IMR-90 (cell line): ENCODE data around the gene KRT6B. TPM values are rescaled to one million over a fixed set of nuclear protein-coding genes. Genes with fewer than 3 reads are reported as not detected.

ENCODE experiments used
- ATAC-seq: fragments of 200-7000 bp; cut with Tn5 transposase; 2 replicates; pipeline ENCODE4 v1.9.1; 2020; ENCODE audit warnings: low read depth, mild to moderate bottlenecking, moderate library complexity
- BruUV-seq: library from RNA; stranded (reverse); fragments of 400-500 nt; replicated peaks from 2 replicates; lab custom pipeline; 2021; lab: Mats Ljungman, UMichigan
- CTCF ChIA-PET: fragments of 300-600 bp; formaldehyde crosslinking; extraction: SDS; loops from one replicate; lab custom pipeline; 2021; ENCODE audit warnings: antibody characterized with exemption; lab: Yijun Ruan, JAX
- POLR2A ChIA-PET: fragments of 300-600 bp; sonication (Branson Sonifier 250); formaldehyde crosslinking; loops from one replicate; lab custom pipeline; 2022; ENCODE audit warnings: antibody characterized with exemption; ENCODE audit not compliant: unreplicated experiment; lab: Charles Lee
- DNase-seq: peaks from one replicate; pipeline ENCODE4 v3.0.0; 2013
- H2AFZ ChIP-seq: replicated peaks from 2 replicates; pipeline ENCODE3; 2013; ENCODE audit warnings: low read length, mild to moderate bottlenecking; ENCODE audit not compliant: poor library complexity
- H2AK5ac ChIP-seq: 2 replicates; pipeline ENCODE4 v1.6.1; 2013; ENCODE audit warnings: low read depth, low read length, inconsistent platforms
- H2AK9ac ChIP-seq: replicated peaks from 2 replicates; pipeline ENCODE3; 2013; ENCODE audit warnings: mild to moderate bottlenecking, low read depth, low read length, moderate library complexity; ENCODE audit not compliant: poor library complexity
- H2BK120ac ChIP-seq: 2 replicates; pipeline ENCODE4 v1.6.1; 2013; ENCODE audit warnings: low read depth, low read length, inconsistent platforms
- H2BK15ac ChIP-seq: 3 replicates; pipeline ENCODE4 v1.6.1; 2013; ENCODE audit warnings: low read depth, low read length, inconsistent platforms
- H2BK20ac ChIP-seq: 2 replicates; pipeline ENCODE4 v1.6.1; 2013; ENCODE audit warnings: low read depth, mild to moderate bottlenecking, inconsistent platforms, low read length, moderate library complexity
- H2BK5ac ChIP-seq: 2 replicates; pipeline ENCODE4 v1.6.1; 2013; ENCODE audit warnings: mild to moderate bottlenecking, low read depth, low read length, inconsistent platforms; ENCODE audit not compliant: poor library complexity, severe bottlenecking
- H3K14ac ChIP-seq: replicated peaks from 2 replicates; pipeline ENCODE4 v1.6.1; 2013; ENCODE audit warnings: low read depth, low read length, inconsistent platforms
- H3K18ac ChIP-seq: 2 replicates; pipeline ENCODE4 v1.6.1; 2013; ENCODE audit warnings: low read depth, low read length, control low read depth
- H3K23ac ChIP-seq: 2 replicates; pipeline ENCODE4 v1.6.1; 2013; ENCODE audit warnings: low read depth, low read length, inconsistent platforms
- H3K27ac ChIP-seq: 2 replicates; pipeline ENCODE4 v1.5.1; 2013; ENCODE audit warnings: mild to moderate bottlenecking, control low read depth, low read length; ENCODE audit not compliant: insufficient read depth
- H3K27me3 ChIP-seq: 2 replicates; pipeline ENCODE4 v1.6.1; 2013; ENCODE audit warnings: low read length; ENCODE audit not compliant: control insufficient read depth, insufficient read depth
- H3K36me3 ChIP-seq: 2 replicates; pipeline ENCODE4 v1.6.1; 2013; ENCODE audit warnings: low read length, mixed read lengths; ENCODE audit not compliant: control insufficient read depth, insufficient read depth
- H3K4ac ChIP-seq: 2 replicates; pipeline ENCODE4 v1.6.1; 2013; ENCODE audit warnings: low read depth, low read length, inconsistent platforms
- H3K4me1 ChIP-seq: 2 replicates; pipeline ENCODE4 v1.6.1; 2013; ENCODE audit warnings: low read length, mixed read lengths; ENCODE audit not compliant: control insufficient read depth, insufficient read depth
- H3K4me2 ChIP-seq: 2 replicates; pipeline ENCODE4 v1.6.1; 2013; ENCODE audit warnings: low read depth, mild to moderate bottlenecking, control low read depth, low read length, moderate library complexity
- H3K4me3 ChIP-seq: 2 replicates; pipeline ENCODE4 v1.5.1; 2013; ENCODE audit warnings: low read depth, mild to moderate bottlenecking, control low read depth, low read length, moderate library complexity; ENCODE audit not compliant: insufficient read depth
- H3K56ac ChIP-seq: 2 replicates; pipeline ENCODE4 v1.6.1; 2013; ENCODE audit warnings: low read length, inconsistent platforms; ENCODE audit not compliant: insufficient read depth; ENCODE audit errors: extremely low read depth
- H3K79me1 ChIP-seq, 2 experiments: 2 replicates each; pipeline ENCODE4 v1.6.1; 2013; ENCODE audit warnings: low read length in 2 of 2, inconsistent platforms in 1 of 2, low read depth in 1 of 2
- H3K9ac ChIP-seq: 2 replicates; pipeline ENCODE4 v1.6.1; 2013; ENCODE audit warnings: low read depth, low read length, control low read depth
- H3K9me1 ChIP-seq: 2 replicates; pipeline ENCODE4 v1.6.1; 2013; ENCODE audit warnings: low read length, inconsistent platforms; ENCODE audit not compliant: insufficient read depth
- H3K9me3 ChIP-seq: 2 replicates; pipeline ENCODE4 v1.6.1; 2013; ENCODE audit warnings: low read length; ENCODE audit not compliant: control insufficient read depth, insufficient read depth
- H4K20me1 ChIP-seq: 2 replicates; pipeline ENCODE4 v1.6.1; 2013; ENCODE audit warnings: low read length, inconsistent platforms; ENCODE audit not compliant: insufficient read depth
- H4K5ac ChIP-seq: 2 replicates; pipeline ENCODE4 v1.6.1; 2013; ENCODE audit warnings: mild to moderate bottlenecking, low read depth, low read length, control low read depth
- H4K8ac ChIP-seq, 2 experiments: 2 replicates each; pipeline ENCODE4 v1.6.1; 2013; ENCODE audit warnings: low read depth in 2 of 2, low read length in 2 of 2, control low read depth in 1 of 2, inconsistent platforms in 1 of 2
- H4K91ac ChIP-seq: 2 replicates; pipeline ENCODE4 v1.6.1; 2013; ENCODE audit warnings: low read depth, low read length, inconsistent platforms; ENCODE audit not compliant: insufficient read depth
- CEBPB ChIP-seq: IDR thresholded peaks from 2 replicates; pipeline ENCODE4 v1.6.1; 2012; ENCODE audit warnings: low read depth, low read length, improper control_type of control experiment
- FOS ChIP-seq: fragments of 150-350 bp; IDR thresholded peaks from 2 replicates; pipeline ENCODE4 v1.6.1; 2016; ENCODE audit warnings: low read depth, low read length
- MAZ ChIP-seq: IDR thresholded peaks from 2 replicates; pipeline ENCODE4 v1.6.1; 2012; ENCODE audit warnings: low read depth, mild to moderate bottlenecking, low read length, improper control_type of control experiment, moderate library complexity, borderline replicate concordance
- RCOR1 ChIP-seq: IDR thresholded peaks from 2 replicates; pipeline ENCODE4 v1.6.1; 2012; ENCODE audit warnings: mild to moderate bottlenecking, low read length, improper control_type of control experiment; ENCODE audit not compliant: insufficient replicate concordance
- WGBS, 2 experiments: methylation state at CpG; one replicate each; pipeline versions ENCODE4 v1.1.5 to v1.1.7; 2013; ENCODE audit warnings: missing lambda C conversion rate in 2 of 2; ENCODE audit not compliant: insufficient read length in 1 of 2; ENCODE audit errors: extremely low coverage in 2 of 2; 5-methylcytosine and 5-hydroxymethylcytosine counted together
- dilution Hi-C: fragments of 300-500 bp; cut with HindIII; formaldehyde crosslinking; loops from one replicate; pipeline ENCODE4 v1.14.3; 2018; ENCODE audit warnings: low sequenced_read_pairs; ENCODE audit not compliant: unreplicated experiment
- in situ Hi-C: fragments of 300-500 bp; cut with MboI; formaldehyde crosslinking; loops from 3 replicates; pipeline ENCODE4 v1.14.3; 2019; ENCODE audit warnings: low sequenced_read_pairs, inconsistent platforms, mixed read lengths
- intact Hi-C: fragments of 100-400 bp; cut with micrococcal nuclease; formaldehyde crosslinking; loops from 2 replicates; pipeline ENCODE4 v1.10.0; 2022
- polyA plus RNA-seq, 3 experiments: library from polyadenylated mRNA; depleted of rRNA; stranded (reverse); fragments of >200 nt; gene quantifications; 2 replicates each; pipeline ENCODE4 v1.2.3, GENCODE V29; 2012; ENCODE audit warnings: low replicate concordance in 1 of 3
- total RNA-seq: library from RNA; depleted of rRNA; stranded (reverse); fragments of >200 nt; gene quantifications from 2 replicates; pipeline ENCODE4 v1.2.3, GENCODE V29; 2012

KRT6B gene
- total and polyA plus RNA-seq, 2 of the 4 experiments (the other 2 are of a cell fraction): not detected

GRCh38 chr12:52477651-52478050, 25.7 kb upstream of the KRT6B start:
- H3K14ac ChIP-seq: no peak overlapping the region
- BruUV-seq: no TSS peak
- POLR2A ChIA-PET: no interaction called here
- intact Hi-C loops (no loop called here), dilution Hi-C loops (no loop called here), in situ Hi-C loops (no loop called here)
- no peak overlapping the region for H3K56ac ChIP-seq
- H3K4me1 ChIP-seq: no peaks in the 10 kb centered on the region
- TF ChIP-seq CEBPB (no peak), RCOR1 (no peak), MAZ (no peak), FOS (no peak)
- WGBS, 2 experiments: no CpG with 5 or more reads among the region's 2 CpGs
- H3K36me3 ChIP-seq: no peaks in the 10 kb centered on the region
- H4K20me1 ChIP-seq: no peaks in the 10 kb centered on the region
- H3K9ac ChIP-seq: no peak overlapping the region
- no peak overlapping the region for H4K5ac ChIP-seq
- H2AK5ac ChIP-seq: no peak overlapping the region
- H3K18ac ChIP-seq: no peak overlapping the region
- H3K27ac ChIP-seq: no peak overlapping the region
- no peaks in the 10 kb centered on the region for H3K79me1 ChIP-seq
- H3K27me3 ChIP-seq: peaks cover 2% of the 10 kb centered on the region; the same call in 1 of the 2 replicates
- H2BK15ac ChIP-seq: no peak overlapping the region
- no peak overlapping the region for H3K4me3 ChIP-seq
- H3K23ac ChIP-seq: no peak overlapping the region
- no peaks in the 10 kb centered on the region for H3K9me1 ChIP-seq
- no peak for ATAC-seq
- no peak overlapping the region for H4K8ac ChIP-seq
- H2AK9ac ChIP-seq: no peak overlapping the region
- no peak overlapping the region for H3K4ac ChIP-seq
- H2AFZ ChIP-seq: no peak overlapping the region
- H2BK120ac ChIP-seq: no peak overlapping the region
- no peak overlapping the region for H3K4me2 ChIP-seq
- no peaks in the 10 kb centered on the region for H3K9me3 ChIP-seq
- no peak overlapping the region for H4K91ac ChIP-seq
- no peak overlapping the region for H2BK5ac ChIP-seq
- H2BK20ac ChIP-seq: no peak overlapping the region
- no peak for DNase-seq
- CTCF ChIA-PET: no interaction called here
